Renal cortex interstitium (tissue), 15 donors: Measurements from ENCODE around the gene NAXE. TPM values are rescaled to one million over a fixed set of nuclear protein-coding genes. Genes with fewer than 3 reads are reported as not detected.
"Not testable (repeated sequence)": the region's sequence is repeated elsewhere in the genome, so short reads cannot be mapped to it uniquely, and the experiment has no call there.

Experiments
- DNase-seq, 11 donors: peaks; one replicate each; pipeline ENCODE4 v3.0.0-alpha.2; 2013; ENCODE audit warnings: low read depth in 9 of 11, low spot score in 4 of 11; ENCODE audit errors: extremely low read depth in 1 of 11
- long read RNA-seq, 16 experiments: transcript quantifications; one replicate each; lab custom pipeline, GENCODE V29; 2026
- polyA plus RNA-seq, 3 donors: library from polyadenylated mRNA; unstranded; fragments of 120-200 nt; gene quantifications; one replicate each; pipeline ENCODE4 v1.2.1, GENCODE V29; 2013; ENCODE audit not compliant: insufficient read length in 3 of 3

Gene NAXE
- polyA plus RNA-seq: 10 to 100 TPM; 67.4 to 76.4 (median 73.0) TPM
- long read RNA-seq, donor 1, transcript NAXE-203 (6 exons, 1,125 nt): major isoform, 31 of 46 reads
- long read RNA-seq, donor 1, partial matches to known transcripts: 0 of 46 reads
- long read RNA-seq, donor 1, other reads (novel, unspliced or antisense): 12 of 46 reads
- long read RNA-seq, donor 2, transcript NAXE-203 (6 exons, 1,125 nt): major isoform, 38 of 51 reads
- long read RNA-seq, donor 2, partial matches to known transcripts: 0 of 51 reads
- long read RNA-seq, donor 2, other reads (novel, unspliced or antisense): 9 of 51 reads
- long read RNA-seq, donor 3, transcript NAXE-203 (6 exons, 1,125 nt): major isoform, 78 of 134 reads
- long read RNA-seq, donor 3, partial matches to known transcripts: 13 of 134 reads
- long read RNA-seq, donor 3, other reads (novel, unspliced or antisense): 38 of 134 reads
- long read RNA-seq, donor 4, transcript NAXE-203 (6 exons, 1,125 nt): major isoform, 43 of 53 reads
- long read RNA-seq, donor 4, partial matches to known transcripts: 5 of 53 reads
- long read RNA-seq, donor 4, other reads (novel, unspliced or antisense): 5 of 53 reads
- long read RNA-seq, donor 5: 0 reads
- long read RNA-seq, donor 6, transcript NAXE-203 (6 exons, 1,125 nt): major isoform, 44 of 59 reads
- long read RNA-seq, donor 6, partial matches to known transcripts: 0 of 59 reads
- long read RNA-seq, donor 6, other reads (novel, unspliced or antisense): 11 of 59 reads
- long read RNA-seq, donor 7, transcript NAXE-203 (6 exons, 1,125 nt): major isoform, 54 of 79 reads
- long read RNA-seq, donor 7, partial matches to known transcripts: 7 of 79 reads
- long read RNA-seq, donor 7, other reads (novel, unspliced or antisense): 11 of 79 reads
- long read RNA-seq, donor 8, transcript NAXE-203 (6 exons, 1,125 nt): major isoform, 65 of 97 reads
- long read RNA-seq, donor 8, partial matches to known transcripts: 11 of 97 reads
- long read RNA-seq, donor 8, other reads (novel, unspliced or antisense): 16 of 97 reads
- long read RNA-seq, donor 9, transcript NAXE-203 (6 exons, 1,125 nt): major isoform, 40 of 52 reads
- long read RNA-seq, donor 9, partial matches to known transcripts: 0 of 52 reads
- long read RNA-seq, donor 9, other reads (novel, unspliced or antisense): 9 of 52 reads
- long read RNA-seq, donor 10, transcript NAXE-203 (6 exons, 1,125 nt): major isoform, 39 of 53 reads
- long read RNA-seq, donor 10, partial matches to known transcripts: 0 of 53 reads
- long read RNA-seq, donor 10, other reads (novel, unspliced or antisense): 9 of 53 reads
- long read RNA-seq, donor 11, transcript NAXE-203 (6 exons, 1,125 nt): major isoform, 30 of 51 reads
- long read RNA-seq, donor 11, partial matches to known transcripts: 5 of 51 reads
- long read RNA-seq, donor 11, other reads (novel, unspliced or antisense): 12 of 51 reads
- long read RNA-seq, donor 12, transcript NAXE-203 (6 exons, 1,125 nt): major isoform, 11 of 21 reads
- long read RNA-seq, donor 12, partial matches to known transcripts: 0 of 21 reads
- long read RNA-seq, donor 12, other reads (novel, unspliced or antisense): 7 of 21 reads
- long read RNA-seq, donor 13, transcript NAXE-203 (6 exons, 1,125 nt): major isoform, 84 of 132 reads
- long read RNA-seq, donor 13, partial matches to known transcripts: 8 of 132 reads
- long read RNA-seq, donor 13, other reads (novel, unspliced or antisense): 35 of 132 reads
- long read RNA-seq, donor 14, transcript NAXE-203 (6 exons, 1,125 nt): major isoform, 43 of 55 reads
- long read RNA-seq, donor 14, partial matches to known transcripts: 0 of 55 reads
- long read RNA-seq, donor 14, other reads (novel, unspliced or antisense): 7 of 55 reads
- long read RNA-seq, donor 15, transcript NAXE-203 (6 exons, 1,125 nt): major isoform, 20 of 28 reads
- long read RNA-seq, donor 15, partial matches to known transcripts: 0 of 28 reads
- long read RNA-seq, donor 15, other reads (novel, unspliced or antisense): 7 of 28 reads
- long read RNA-seq, donor 16, transcript NAXE-203 (6 exons, 1,125 nt): major isoform, 99 of 142 reads
- long read RNA-seq, donor 16, transcript NAXE-201 (5 exons, 1,012 nt): minor isoform, 9 of 142 reads
- long read RNA-seq, donor 16, partial matches to known transcripts: 0 of 142 reads
- long read RNA-seq, donor 16, other reads (novel, unspliced or antisense): 32 of 142 reads

- DNase-seq: peak in 3 of 11 donors; percentile 39 to 66 (median 66)
Observed at GRCh38 chr1:156591432-156592157, at the start of gene NAXE. Gene NAXE (plus strand): TSS chr1:156591776. CDS start chr1:156591805, 29 bp downstream.

- DNase-seq: no peak
Observed at GRCh38 chr1:156543066-156543465, 48.5 kb upstream of the NAXE start.

- no peak for DNase-seq
Observed at GRCh38 chr1:156544592-156545102, 46.9 kb upstream of the NAXE start.

- DNase-seq: no peak
Observed at GRCh38 chr1:156546267-156546666, 45.3 kb upstream of the NAXE start.

- no peak for DNase-seq
Observed at GRCh38 chr1:156547434-156547833, 44.1 kb upstream of the NAXE start.

- no peak for DNase-seq
Observed at GRCh38 chr1:156547982-156548381, 43.6 kb upstream of the NAXE start.

GRCh38 chr1:156549390-156549789 lies 42.2 kb upstream of the NAXE start:
- no peak for DNase-seq

GRCh38 chr1:156549831-156550230 lies 41.7 kb upstream of the NAXE start:
- no peak for DNase-seq

- DNase-seq: no peak
Observed at GRCh38 chr1:156550346-156550745, 41.2 kb upstream of the NAXE start.

- DNase-seq: no peak
Observed at GRCh38 chr1:156551066-156551643, 40.4 kb upstream of the NAXE start.

GRCh38 chr1:156551869-156552268 lies 39.7 kb upstream of the NAXE start:
- DNase-seq: no peak

GRCh38 chr1:156552518-156552917 lies 39.1 kb upstream of the NAXE start:
- no peak for DNase-seq

- not testable (repeated sequence) for DNase-seq
Observed at GRCh38 chr1:156552937-156553336, 38.6 kb upstream of the NAXE start.

GRCh38 chr1:156553860-156554485 lies 37.6 kb upstream of the NAXE start:
- DNase-seq: no peak

- no peak for DNase-seq
Observed at GRCh38 chr1:156554971-156555370, 36.6 kb upstream of the NAXE start.

GRCh38 chr1:156555715-156556114 lies 35.9 kb upstream of the NAXE start:
- no peak for DNase-seq
